ENCODE results near the gene INPP5F.

- no peak for TF ChIP-seq CTCF (conservative IDR thresholded peaks at IDR 0.05 in 1 of 2, IDR thresholded peaks at IDR 0.05 in 1 of 2; ENCODE audit: low read depth in 1 of 2, low read length in 2 of 2)
- no peak for TF ChIP-seq EZH2 (IDR thresholded peaks at IDR 0.05; ENCODE audit: low read length, missing control alignments)
Observed at GRCh38 chr10:119706521-119707278, 19.1 kb upstream of the INPP5F start.
